Measurements from ENCODE around the gene ADGRA1.

The ADGRA1 gene

DNA sequence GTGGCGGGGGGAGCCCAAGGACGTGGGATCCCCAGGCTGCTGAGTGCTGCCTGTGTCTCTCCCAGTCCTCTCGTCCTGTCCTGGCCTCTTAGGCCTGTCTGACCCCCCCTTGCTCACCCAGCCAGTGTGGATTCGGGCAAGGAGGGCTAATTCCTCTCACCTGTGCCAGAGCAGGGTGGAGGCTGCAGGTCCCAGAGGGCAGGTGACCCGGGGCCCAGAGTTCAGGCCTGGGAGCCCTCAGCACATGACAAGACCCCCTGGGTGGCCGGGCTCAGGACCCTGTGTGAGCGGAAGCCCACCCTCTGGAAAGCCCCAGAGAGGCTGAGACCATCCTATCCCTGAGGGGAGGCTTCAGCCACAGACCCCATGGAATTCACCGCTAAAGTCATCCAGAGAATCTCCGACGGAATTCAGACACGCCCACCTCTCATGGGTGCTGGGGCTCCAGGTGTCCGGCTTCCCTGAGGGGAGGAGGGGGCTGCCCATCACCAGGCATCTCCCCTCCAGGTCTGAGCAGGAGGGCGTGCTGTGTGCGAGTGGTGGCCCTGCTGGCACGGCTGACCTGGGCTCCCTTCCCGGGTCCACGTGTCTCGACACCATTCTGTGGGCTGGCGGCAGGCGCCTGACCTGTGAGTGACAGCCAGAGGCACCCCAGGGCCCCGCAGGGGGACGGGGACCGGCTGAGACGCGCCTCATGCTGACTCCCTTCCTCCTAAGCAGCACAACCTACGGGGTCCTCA is 77.3 kb downstream of the ADGRA1 start:
- no peaks in the 10 kb centered on the region for H3K79me2 ChIP-seq (ENCODE audit: control insufficient read depth, insufficient read depth, low read length, poor library complexity)
- no peak overlapping the region for H2AFZ ChIP-seq (ENCODE audit: insufficient read depth, low read length, poor library complexity)
- no peak overlapping the region for H3K18ac ChIP-seq (ENCODE audit: low read length)
- H3K79me1 ChIP-seq (ENCODE audit: low read length), result no peaks in the 10 kb centered on the region
- H3K14ac ChIP-seq (ENCODE audit: low read length), result no peak overlapping the region
- no peak overlapping the region for H3K27ac ChIP-seq (ENCODE audit: low read depth, low read length)
- no peak overlapping the region for H4K91ac ChIP-seq (ENCODE audit: low read depth, low read length)
- no peak overlapping the region for H3K4me3 ChIP-seq (ENCODE audit: low read depth, low read length)
- H3K4ac ChIP-seq (ENCODE audit: low read depth, low read length), result no peak overlapping the region
- no peak for DNase-seq
- peaks cover 4% of the 10 kb centered on the region for H3K9me3 ChIP-seq (ENCODE audit: insufficient read depth, low read depth, low read length)
- H3K9ac ChIP-seq (ENCODE audit: low read length), result no peak overlapping the region
- H3K27me3 ChIP-seq (ENCODE audit: insufficient read depth, low read length), result peaks cover 2% of the 10 kb centered on the region
- no peak overlapping the region for H3K4me2 ChIP-seq (ENCODE audit: low read length)
- no peaks in the 10 kb centered on the region for H3K36me3 ChIP-seq (ENCODE audit: control insufficient read depth in 1 of 2, insufficient read depth in 2 of 2, low read length in 2 of 2)
- H3K23ac ChIP-seq (ENCODE audit: low read length), result no peak overlapping the region
- H2AK5ac ChIP-seq (ENCODE audit: low read length), result no peak overlapping the region
- no peak overlapping the region for H2BK120ac ChIP-seq (ENCODE audit: insufficient read depth, low read length, poor library complexity)
- no peak overlapping the region for H2BK5ac ChIP-seq (ENCODE audit: low read depth, low read length, poor library complexity)
- no CpG with 5 or more reads among the region's 26 CpGs for WGBS (ENCODE audit: extremely low coverage, insufficient coverage, insufficient read length)
- H2BK12ac ChIP-seq (ENCODE audit: low read length), result no peak overlapping the region
- peaks cover 0 to 11% of the 10 kb centered on the region in 2 experiments for H3K4me1 ChIP-seq (ENCODE audit: control insufficient read depth in 1 of 2, insufficient read depth in 2 of 2, low read length in 2 of 2)
- H4K12ac ChIP-seq (ENCODE audit: low read depth, low read length), result no peak overlapping the region
- H4K8ac ChIP-seq (ENCODE audit: low read depth, low read length), result no peak overlapping the region

GRCh38 chr10:133165556-133166503 is 78.1 kb downstream of the ADGRA1 start:
- Histone ChIP-seq H2AK5ac (ENCODE audit: low read length) (no peak overlapping the region), H2AFZ (ENCODE audit: insufficient read depth, low read length, poor library complexity) (no peak overlapping the region), H2BK120ac (ENCODE audit: insufficient read depth, low read length, poor library complexity) (no peak overlapping the region), H4K8ac (ENCODE audit: low read depth, low read length) (no peak overlapping the region), H3K27ac (ENCODE audit: low read depth, low read length) (no peak overlapping the region), H3K4me1 (ENCODE audit: control insufficient read depth in 1 of 2, insufficient read depth in 2 of 2, low read length in 2 of 2) (peaks cover 0 to 7% of the 10 kb centered on the region in 2 experiments), H3K79me2 (ENCODE audit: control insufficient read depth, insufficient read depth, low read length, poor library complexity) (no peaks in the 10 kb centered on the region), H2BK5ac (ENCODE audit: low read depth, low read length, poor library complexity) (no peak overlapping the region), H3K4ac (ENCODE audit: low read depth, low read length) (no peak overlapping the region), H3K36me3 (ENCODE audit: control insufficient read depth in 1 of 2, insufficient read depth in 2 of 2, low read length in 2 of 2) (no peaks in the 10 kb centered on the region), H3K9ac (ENCODE audit: low read length) (no peak overlapping the region), H3K4me3 (ENCODE audit: low read depth, low read length) (peak overlapping the region; percentile 58), H3K18ac (ENCODE audit: low read length) (no peak overlapping the region), H3K27me3 (ENCODE audit: insufficient read depth, low read length) (peaks cover 2% of the 10 kb centered on the region), H2BK12ac (ENCODE audit: low read length) (no peak overlapping the region), H3K4me2 (ENCODE audit: low read length) (no peak overlapping the region), H4K12ac (ENCODE audit: low read depth, low read length) (no peak overlapping the region), H3K23ac (ENCODE audit: low read length) (no peak overlapping the region), H4K91ac (ENCODE audit: low read depth, low read length) (no peak overlapping the region), H3K14ac (ENCODE audit: low read length) (no peak overlapping the region), H3K9me3 (ENCODE audit: insufficient read depth, low read depth, low read length) (peaks cover 4% of the 10 kb centered on the region), H3K79me1 (ENCODE audit: low read length) (no peaks in the 10 kb centered on the region)
- no peak for DNase-seq
- WGBS (ENCODE audit: extremely low coverage, insufficient coverage, insufficient read length), result no CpG with 5 or more reads among the region's 40 CpGs

DNA sequence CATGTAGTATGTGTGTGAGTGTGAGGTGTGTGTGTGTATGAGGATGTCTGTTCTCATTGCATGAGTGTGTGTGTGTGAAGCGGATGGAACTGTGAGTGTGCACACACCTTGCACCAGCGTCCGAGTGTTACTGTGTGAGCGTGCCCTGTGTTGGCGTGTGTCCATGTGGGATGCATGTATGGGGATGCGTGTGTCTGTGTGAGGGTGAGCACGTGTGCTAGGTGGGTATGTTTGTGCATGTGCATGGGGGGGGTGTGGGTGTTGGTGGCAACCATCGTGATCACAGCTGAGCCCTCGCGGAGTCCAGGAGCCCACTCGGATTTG is 78.7 kb downstream of the ADGRA1 start:
- no peak overlapping the region for H3K23ac ChIP-seq (ENCODE audit: low read length)
- H3K36me3 ChIP-seq (ENCODE audit: control insufficient read depth in 1 of 2, insufficient read depth in 2 of 2, low read length in 2 of 2), result no peaks in the 10 kb centered on the region
- no peak for DNase-seq
- no peak overlapping the region for H3K18ac ChIP-seq (ENCODE audit: low read length)
- H3K27me3 ChIP-seq (ENCODE audit: insufficient read depth, low read length), result no peaks in the 10 kb centered on the region
- WGBS (ENCODE audit: extremely low coverage, insufficient coverage, insufficient read length), result no CpG with 5 or more reads among the region's 11 CpGs
- peaks cover 0 to under 1% of the 10 kb centered on the region in 2 experiments for H3K4me1 ChIP-seq (ENCODE audit: control insufficient read depth in 1 of 2, insufficient read depth in 2 of 2, low read length in 2 of 2)
- no peaks in the 10 kb centered on the region for H3K79me2 ChIP-seq (ENCODE audit: control insufficient read depth, insufficient read depth, low read length, poor library complexity)
- no peak overlapping the region for H3K9ac ChIP-seq (ENCODE audit: low read length)
- no peak overlapping the region for H2BK120ac ChIP-seq (ENCODE audit: insufficient read depth, low read length, poor library complexity)
- H3K14ac ChIP-seq (ENCODE audit: low read length), result no peak overlapping the region
- no peak overlapping the region for H4K8ac ChIP-seq (ENCODE audit: low read depth, low read length)
- H3K4me2 ChIP-seq (ENCODE audit: low read length), result no peak overlapping the region
- H3K79me1 ChIP-seq (ENCODE audit: low read length), result no peaks in the 10 kb centered on the region
- no peak overlapping the region for H4K91ac ChIP-seq (ENCODE audit: low read depth, low read length)
- no peak overlapping the region for H3K4ac ChIP-seq (ENCODE audit: low read depth, low read length)
- H3K4me3 ChIP-seq (ENCODE audit: low read depth, low read length), result peak overlapping the region; percentile 58
- no peak overlapping the region for H2AK5ac ChIP-seq (ENCODE audit: low read length)
- H2BK5ac ChIP-seq (ENCODE audit: low read depth, low read length, poor library complexity), result no peak overlapping the region
- no peak overlapping the region for H3K27ac ChIP-seq (ENCODE audit: low read depth, low read length)
- H2BK12ac ChIP-seq (ENCODE audit: low read length), result no peak overlapping the region
- no peak overlapping the region for H2AFZ ChIP-seq (ENCODE audit: insufficient read depth, low read length, poor library complexity)
- H4K12ac ChIP-seq (ENCODE audit: low read depth, low read length), result no peak overlapping the region
- H3K9me3 ChIP-seq (ENCODE audit: insufficient read depth, low read depth, low read length), result peaks cover 4% of the 10 kb centered on the region

DNA sequence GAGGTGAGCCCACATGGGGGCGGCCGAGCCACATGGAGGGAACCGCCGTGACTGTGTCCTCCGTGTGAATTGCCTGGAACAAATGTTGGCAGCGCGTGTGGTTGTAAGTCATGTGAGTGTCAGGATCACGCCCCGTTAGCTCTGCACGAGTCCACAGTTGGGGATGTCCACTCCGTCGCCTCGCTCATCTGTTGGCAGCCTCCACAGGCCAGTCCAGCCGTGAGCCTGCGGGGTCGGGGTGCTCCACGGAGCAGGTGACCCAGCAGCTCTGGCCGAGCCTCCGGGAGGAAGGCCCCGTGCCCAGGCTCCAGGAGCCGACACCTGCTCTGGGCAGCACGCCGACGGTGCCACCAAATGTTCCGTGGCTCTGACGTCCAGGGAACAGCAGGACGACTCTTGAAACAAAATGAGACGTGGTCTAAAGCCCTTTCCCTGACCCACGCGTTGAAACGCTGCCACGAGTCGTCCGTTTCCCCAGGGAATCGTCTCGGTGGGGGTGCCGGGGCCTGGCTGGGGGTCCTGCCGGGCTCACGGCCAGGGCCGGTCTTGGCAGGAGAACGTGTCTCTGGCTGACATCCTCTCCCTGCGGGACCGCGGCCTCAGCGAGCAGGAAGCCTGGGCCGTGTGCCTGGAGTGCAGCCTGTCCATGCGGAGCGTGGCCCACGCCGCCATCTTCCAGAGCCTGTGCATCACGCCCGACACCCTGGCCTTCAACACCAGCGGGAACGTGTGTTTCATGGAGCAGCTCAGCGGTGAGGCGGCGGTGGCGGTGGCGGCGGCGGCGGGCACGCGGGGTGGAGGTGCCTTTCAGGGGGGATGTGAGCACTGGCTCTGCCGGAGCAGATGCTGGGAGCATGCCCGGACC is 79.3 kb downstream of the ADGRA1 start:
- Histone ChIP-seq H4K8ac (ENCODE audit: low read depth, low read length) (no peak overlapping the region), H3K4me2 (ENCODE audit: low read length) (no peak overlapping the region), H3K9ac (ENCODE audit: low read length) (no peak overlapping the region), H3K4ac (ENCODE audit: low read depth, low read length) (no peak overlapping the region), H4K12ac (ENCODE audit: low read depth, low read length) (no peak overlapping the region), H3K27me3 (ENCODE audit: insufficient read depth, low read length) (no peaks in the 10 kb centered on the region), H3K4me1 (ENCODE audit: control insufficient read depth in 1 of 2, insufficient read depth in 2 of 2, low read length in 2 of 2) (no peaks in the 10 kb centered on the region), H3K18ac (ENCODE audit: low read length) (no peak overlapping the region), H3K4me3 (ENCODE audit: low read depth, low read length) (no peak overlapping the region), H3K9me3 (ENCODE audit: insufficient read depth, low read depth, low read length) (peaks cover 4% of the 10 kb centered on the region), H3K14ac (ENCODE audit: low read length) (no peak overlapping the region), H3K79me2 (ENCODE audit: control insufficient read depth, insufficient read depth, low read length, poor library complexity) (no peaks in the 10 kb centered on the region), H3K36me3 (ENCODE audit: control insufficient read depth in 1 of 2, insufficient read depth in 2 of 2, low read length in 2 of 2) (no peaks in the 10 kb centered on the region), H3K23ac (ENCODE audit: low read length) (no peak overlapping the region), H3K27ac (ENCODE audit: low read depth, low read length) (no peak overlapping the region), H3K79me1 (ENCODE audit: low read length) (no peaks in the 10 kb centered on the region), H2BK12ac (ENCODE audit: low read length) (no peak overlapping the region), H4K91ac (ENCODE audit: low read depth, low read length) (no peak overlapping the region), H2AK5ac (ENCODE audit: low read length) (no peak overlapping the region), H2BK120ac (ENCODE audit: insufficient read depth, low read length, poor library complexity) (no peak overlapping the region), H2BK5ac (ENCODE audit: low read depth, low read length, poor library complexity) (no peak overlapping the region), H2AFZ (ENCODE audit: insufficient read depth, low read length, poor library complexity) (no peak overlapping the region)
- DNase-seq, result no peak
- WGBS (ENCODE audit: extremely low coverage, insufficient coverage, insufficient read length), result no CpG with 5 or more reads among the region's 66 CpGs

Measured in trophoblast cell (in vitro differentiated cells and primary cell).